Neural cell (in vitro differentiated cells): Measurements from ENCODE around the gene YLPM1. TPM values are rescaled to one million over a fixed set of nuclear protein-coding genes. Genes with fewer than 3 reads are reported as not detected.

ENCODE experiments used
- H2AFZ ChIP-seq: fragments of 200-600, 300-800 bp; sonication (generic), shearing (Covaris generic); 2 replicates; pipeline ENCODE4 v1.6.0; 2014; ENCODE audit warnings: low read depth, mild to moderate bottlenecking, antibody characterized with exemption, low read length, moderate library complexity
- H3F3A ChIP-seq: fragments of 200-600 bp; shearing (Covaris generic); 2 replicates; pipeline ENCODE4 v1.6.1; 2016; ENCODE audit warnings: mild to moderate bottlenecking, moderate library complexity, mixed read lengths, antibody characterized with exemption, low read length; ENCODE audit not compliant: insufficient read depth, poor library complexity, severe bottlenecking
- H3K27ac ChIP-seq: fragments of 200-600, 300-800 bp; sonication (generic), shearing (Covaris generic); 2 replicates; pipeline ENCODE4 v1.5.1; 2014; ENCODE audit warnings: mild to moderate bottlenecking, low read length, moderate library complexity
- H3K27me3 ChIP-seq: fragments of 300-800, 200-600 bp; sonication (generic), shearing (Covaris generic); 2 replicates; pipeline ENCODE4 v1.6.0; 2014; ENCODE audit warnings: mild to moderate bottlenecking, low read depth, low read length, moderate library complexity; ENCODE audit not compliant: insufficient read depth
- H3K36me3 ChIP-seq: fragments of 300-800, 200-600 bp; sonication (generic), shearing (Covaris generic); 2 replicates; pipeline ENCODE4 v1.5.1; 2014; ENCODE audit warnings: mild to moderate bottlenecking, antibody characterized with exemption, low read length, moderate library complexity; ENCODE audit not compliant: insufficient read depth
- H3K4me2 ChIP-seq: fragments of 300-800, 200-600 bp; sonication (generic), shearing (Covaris generic); 2 replicates; pipeline ENCODE4 v1.6.0; 2014; ENCODE audit warnings: mild to moderate bottlenecking, low read length
- H3K4me3 ChIP-seq: fragments of 300-800, 200-600 bp; sonication (generic), shearing (Covaris generic); 2 replicates; pipeline ENCODE4 v1.5.1; 2014; ENCODE audit warnings: mild to moderate bottlenecking, low read length, moderate library complexity
- H3K79me2 ChIP-seq: fragments of 200-600 bp; shearing (Covaris generic); replicated peaks from 2 replicates; pipeline ENCODE4 v1.6.0; 2014; ENCODE audit warnings: mild to moderate bottlenecking, low read length, moderate library complexity; ENCODE audit not compliant: insufficient read depth
- H3K9ac ChIP-seq: fragments of 300-800, 200-600 bp; sonication (generic), shearing (Covaris generic); 2 replicates; pipeline ENCODE4 v1.6.1; 2016; ENCODE audit warnings: mild to moderate bottlenecking, low read length, mixed read lengths
- H3K9me2 ChIP-seq: fragments of 200-600 bp; shearing (Covaris generic); 2 replicates; pipeline ENCODE4 v1.6.1; 2016; ENCODE audit warnings: mild to moderate bottlenecking, low read length, mixed read lengths; ENCODE audit not compliant: insufficient read depth
- H3K9me3 ChIP-seq: fragments of 200-600, 300-800 bp; sonication (generic), shearing (Covaris generic); 2 replicates; pipeline ENCODE4 v1.6.1; 2016; ENCODE audit warnings: mild to moderate bottlenecking, mixed run types, low read length, moderate library complexity, mixed read lengths
- H4K20me1 ChIP-seq: fragments of 200-600 bp; shearing (Covaris generic); 2 replicates; pipeline ENCODE4 v1.6.1; 2016; ENCODE audit warnings: mild to moderate bottlenecking, mixed run types; ENCODE audit not compliant: insufficient read depth
- EP300 ChIP-seq: fragments of 450-650 bp; conservative IDR thresholded peaks from 2 replicates; pipeline ENCODE4 v1.6.1; 2014; ENCODE audit warnings: antibody characterized with exemption, mild to moderate bottlenecking, moderate library complexity; ENCODE audit not compliant: poor library complexity, severe bottlenecking
- EZH2 ChIP-seq: fragments of 200-600, 300-800 bp; shearing (Covaris generic), sonication (generic); IDR thresholded peaks from 2 replicates; pipeline ENCODE4 v1.6.1; 2014; ENCODE audit warnings: antibody characterized with exemption, low read length, borderline replicate concordance, mild to moderate bottlenecking; ENCODE audit not compliant: insufficient read depth, poor library complexity, severe bottlenecking
- MXI1 ChIP-seq: fragments of 450-650 bp; conservative IDR thresholded peaks from 2 replicates; pipeline ENCODE4 v1.6.1; 2014; ENCODE audit warnings: antibody characterized with exemption, mild to moderate bottlenecking; ENCODE audit not compliant: poor library complexity, severe bottlenecking
- POLR2AphosphoS5 ChIP-seq: IDR thresholded peaks from 2 replicates; pipeline ENCODE4 v1.6.1; 2012
- RAD21 ChIP-seq: fragments of 450-650 bp; conservative IDR thresholded peaks from 2 replicates; pipeline ENCODE4 v1.6.1; 2014; ENCODE audit warnings: antibody characterized with exemption, mild to moderate bottlenecking, moderate library complexity
- REST ChIP-seq: IDR thresholded peaks from 2 replicates; pipeline ENCODE4 v1.6.1; 2012; ENCODE audit warnings: borderline replicate concordance
- SMC3 ChIP-seq: fragments of 450-650 bp; conservative IDR thresholded peaks from 2 replicates; pipeline ENCODE4 v1.6.1; 2014; ENCODE audit warnings: antibody characterized with exemption, mild to moderate bottlenecking, moderate library complexity; ENCODE audit not compliant: poor library complexity
- TAF1 ChIP-seq: IDR thresholded peaks from 2 replicates; pipeline ENCODE4 v1.6.1; 2012; ENCODE audit warnings: low read depth
- polyA plus RNA-seq: library from polyadenylated mRNA; depleted of rRNA; stranded (reverse); fragments of >200 nt; gene quantifications from 2 replicates; pipeline ENCODE4 v1.2.3, GENCODE V29; 2014
- TF ChIP-seq, protein P1 (sequence below): fragments of 450-650 bp; IDR thresholded peaks from 2 replicates; pipeline ENCODE4 v1.5.1; 2014; ENCODE audit warnings: antibody characterized with exemption, mild to moderate bottlenecking, moderate library complexity; ENCODE audit not compliant: poor library complexity, severe bottlenecking

Gene YLPM1
- polyA plus RNA-seq, 1 donor from 2014 or later = 63.4 TPM

DNA sequence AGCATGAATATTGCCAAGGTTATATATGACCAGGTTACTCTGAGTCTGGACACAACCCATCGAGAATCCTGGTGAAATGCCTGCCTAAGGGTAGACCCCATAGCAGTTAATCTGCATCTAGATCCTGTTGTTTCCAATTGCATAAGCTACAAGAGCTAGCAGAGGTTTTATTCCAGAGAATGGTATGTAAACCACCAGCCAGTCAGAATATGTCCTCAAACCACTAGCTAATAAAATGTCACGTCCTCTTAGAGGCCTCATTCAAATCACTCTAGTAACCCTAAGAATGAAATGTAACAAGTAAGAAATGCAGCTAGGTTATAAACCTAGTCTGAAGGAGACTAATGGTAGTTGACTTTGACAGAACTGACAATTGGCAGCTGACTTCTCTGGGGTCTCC is 9.0 kb upstream of the YLPM1 start:
- Histone ChIP-seq H3K9me2 (no peaks in the 10 kb centered on the region), H2AFZ (no peak overlapping the region), H3K9me3 (no peaks in the 10 kb centered on the region), H4K20me1 (no peaks in the 10 kb centered on the region), H3K4me2 (no peak overlapping the region), H3K4me3 (no peak overlapping the region), H3K79me2 (no peaks in the 10 kb centered on the region), H3K9ac (no peak overlapping the region), H3K27me3 (no peaks in the 10 kb centered on the region), H3K36me3 (no peaks in the 10 kb centered on the region), H3K27ac (no peak overlapping the region), H3F3A (no peaks in the 10 kb centered on the region)
- TF ChIP-seq POLR2AphosphoS5 = no peak
- TF ChIP-seq, protein P1, sequence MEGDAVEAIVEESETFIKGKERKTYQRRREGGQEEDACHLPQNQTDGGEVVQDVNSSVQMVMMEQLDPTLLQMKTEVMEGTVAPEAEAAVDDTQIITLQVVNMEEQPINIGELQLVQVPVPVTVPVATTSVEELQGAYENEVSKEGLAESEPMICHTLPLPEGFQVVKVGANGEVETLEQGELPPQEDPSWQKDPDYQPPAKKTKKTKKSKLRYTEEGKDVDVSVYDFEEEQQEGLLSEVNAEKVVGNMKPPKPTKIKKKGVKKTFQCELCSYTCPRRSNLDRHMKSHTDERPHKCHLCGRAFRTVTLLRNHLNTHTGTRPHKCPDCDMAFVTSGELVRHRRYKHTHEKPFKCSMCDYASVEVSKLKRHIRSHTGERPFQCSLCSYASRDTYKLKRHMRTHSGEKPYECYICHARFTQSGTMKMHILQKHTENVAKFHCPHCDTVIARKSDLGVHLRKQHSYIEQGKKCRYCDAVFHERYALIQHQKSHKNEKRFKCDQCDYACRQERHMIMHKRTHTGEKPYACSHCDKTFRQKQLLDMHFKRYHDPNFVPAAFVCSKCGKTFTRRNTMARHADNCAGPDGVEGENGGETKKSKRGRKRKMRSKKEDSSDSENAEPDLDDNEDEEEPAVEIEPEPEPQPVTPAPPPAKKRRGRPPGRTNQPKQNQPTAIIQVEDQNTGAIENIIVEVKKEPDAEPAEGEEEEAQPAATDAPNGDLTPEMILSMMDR = no peak
- TF ChIP-seq EP300 = no peak
- TF ChIP-seq TAF1 = no peak
- no peak for TF ChIP-seq SMC3
- TF ChIP-seq REST = no peak
- no peak for TF ChIP-seq MXI1
- TF ChIP-seq EZH2 = no peak
- TF ChIP-seq RAD21 = no peak

GRCh38 chr14:74754899-74755298 is 8.2 kb upstream of the YLPM1 start:
- Histone ChIP-seq H3K9me3 (no peaks in the 10 kb centered on the region), H3K9me2 (no peaks in the 10 kb centered on the region), H2AFZ (no peak overlapping the region), H4K20me1 (no peaks in the 10 kb centered on the region), H3K27ac (no peak overlapping the region), H3K4me2 (no peak overlapping the region), H3K79me2 (no peaks in the 10 kb centered on the region), H3F3A (no peaks in the 10 kb centered on the region), H3K4me3 (no peak overlapping the region), H3K36me3 (no peaks in the 10 kb centered on the region), H3K9ac (no peak overlapping the region), H3K27me3 (no peaks in the 10 kb centered on the region)
- TF ChIP-seq REST = no peak
- no peak for TF ChIP-seq POLR2AphosphoS5
- TF ChIP-seq EZH2 = no peak
- TF ChIP-seq RAD21 = no peak
- TF ChIP-seq, protein P1 = no peak
- no peak for TF ChIP-seq SMC3
- TF ChIP-seq EP300 = no peak
- no peak for TF ChIP-seq MXI1
- TF ChIP-seq TAF1 = no peak
